OCI-LY3 (cell line): Measurements from ENCODE around the gene HBA1.

ENCODE experiments used
- CTCF ChIP-seq: fragments of 200-600, 300-600 bp; sonication (generic); IDR thresholded peaks from 2 replicates; pipeline ENCODE4 v1.5.1; 2014; ENCODE audit warnings: antibody characterized with exemption, low read length, low read depth
- EZH2phosphoT487 ChIP-seq: fragments of 200-600 bp; shearing (Covaris generic); IDR thresholded peaks from 2 replicates; pipeline ENCODE4 v1.6.1; 2018; ENCODE audit warnings: antibody characterized with exemption, mixed run types, low read depth

DNA sequence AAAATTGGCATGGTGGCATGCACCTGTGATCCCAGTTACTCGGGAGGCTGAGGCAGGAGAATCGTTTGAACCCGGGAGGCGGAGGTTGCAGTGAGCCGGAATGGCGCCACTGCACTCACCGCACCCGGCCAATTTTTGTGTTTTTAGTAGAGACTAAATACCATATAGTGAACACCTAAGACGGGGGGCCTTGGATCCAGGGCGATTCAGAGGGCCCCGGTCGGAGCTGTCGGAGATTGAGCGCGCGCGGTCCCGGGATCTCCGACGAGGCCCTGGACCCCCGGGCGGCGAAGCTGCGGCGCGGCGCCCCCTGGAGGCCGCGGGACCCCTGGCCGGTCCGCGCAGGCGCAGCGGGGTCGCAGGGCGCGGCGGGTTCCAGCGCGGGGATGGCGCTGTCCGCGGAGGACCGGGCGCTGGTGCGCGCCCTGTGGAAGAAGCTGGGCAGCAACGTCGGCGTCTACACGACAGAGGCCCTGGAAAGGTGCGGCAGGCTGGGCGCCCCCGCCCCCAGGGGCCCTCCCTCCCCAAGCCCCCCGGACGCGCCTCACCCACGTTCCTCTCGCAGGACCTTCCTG lies 3.7 kb downstream of the HBA1 start, which contains the start of gene HBQ1:
- TF ChIP-seq CTCF (no peak), EZH2phosphoT487 (no peak)
